ENCODE measurements around the gene WDFY3.

DNA sequence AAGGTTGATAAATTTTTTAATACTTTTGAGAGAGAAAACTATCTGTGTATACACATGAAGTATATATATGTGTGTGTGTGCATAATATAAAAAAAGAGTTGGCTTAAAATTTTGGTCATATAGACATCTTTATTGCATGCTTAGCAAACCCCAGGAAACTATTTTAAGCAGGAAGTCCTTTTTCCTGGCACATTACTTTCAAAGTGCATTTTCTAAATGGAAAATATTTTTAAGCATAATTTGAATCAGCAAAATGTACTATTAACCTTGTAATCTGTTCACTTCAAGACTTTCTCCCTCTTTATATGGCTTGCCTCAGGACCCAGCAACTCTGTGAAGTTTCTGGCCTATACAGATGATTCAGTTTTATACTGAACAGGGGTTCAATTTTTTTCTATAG, 277.3 kb downstream of the WDFY3 start:
- TF ChIP-seq SRF (IDR thresholded peaks at IDR 0.05; ENCODE audit: low read depth) (no peak), JUND (IDR thresholded peaks at IDR 0.05) (no peak), CTCF (IDR thresholded peaks at IDR 0.05 in 2 of 3, conservative IDR thresholded peaks at IDR 0.05 in 1 of 3; ENCODE audit: borderline replicate concordance in 1 of 3, insufficient read depth in 1 of 3, low read depth in 2 of 3, low read length in 2 of 3) (no peak), POLR2A (IDR thresholded peaks at IDR 0.05; ENCODE audit: borderline replicate concordance, extremely low read depth, insufficient read depth, insufficient read length) (no peak), SIN3A (IDR thresholded peaks at IDR 0.05; ENCODE audit: low read depth) (no peak), EZH2phosphoT487 (IDR thresholded peaks at IDR 0.05; ENCODE audit: borderline replicate concordance) (no peak), ATF3 (IDR thresholded peaks at IDR 0.05) (no peak), ZBTB33 (IDR thresholded peaks at IDR 0.05; ENCODE audit: extremely low read depth, insufficient replicate concordance, low read length) (no peak), REST (IDR thresholded peaks at IDR 0.05; ENCODE audit: low read depth) (no peak), CEBPB (IDR thresholded peaks at IDR 0.05; ENCODE audit: low read depth) (no peak), EZH2 (IDR thresholded peaks at IDR 0.05) (no peak), POLR2AphosphoS5 (IDR thresholded peaks at IDR 0.05; ENCODE audit: low read depth, low read length) (no peak), ZNF274 (IDR thresholded peaks at IDR 0.05; ENCODE audit: low read depth, low read length) (no peak)
- TF ChIP-seq, protein P1, sequence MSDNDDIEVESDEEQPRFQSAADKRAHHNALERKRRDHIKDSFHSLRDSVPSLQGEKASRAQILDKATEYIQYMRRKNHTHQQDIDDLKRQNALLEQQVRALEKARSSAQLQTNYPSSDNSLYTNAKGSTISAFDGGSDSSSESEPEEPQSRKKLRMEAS (IDR thresholded peaks at IDR 0.05), result no peak

Measured in HCT116 (cell line).